Dermis microvascular lymphatic vessel endothelial cell (primary cell): Measurements from ENCODE around the gene ZNF519. TPM values are rescaled to one million over a fixed set of nuclear protein-coding genes. Genes with fewer than 3 reads are reported as not detected.

Experiments used
- DNase-seq, 2 donors: peaks; one replicate each; pipeline versions ENCODE4 v3.0.0 to v3.0.0-alpha.2; 2010; ENCODE audit warnings: low read depth in 2 of 2
- total RNA-seq: library from RNA; depleted of rRNA; stranded (reverse); fragments of >200 nt; gene quantifications from 2 replicates; pipeline ENCODE4 v1.2.1, GENCODE V29; 2014

The ZNF519 gene
- total RNA-seq, 1 donor from 2014 or later, result 3.1 TPM

DNA sequence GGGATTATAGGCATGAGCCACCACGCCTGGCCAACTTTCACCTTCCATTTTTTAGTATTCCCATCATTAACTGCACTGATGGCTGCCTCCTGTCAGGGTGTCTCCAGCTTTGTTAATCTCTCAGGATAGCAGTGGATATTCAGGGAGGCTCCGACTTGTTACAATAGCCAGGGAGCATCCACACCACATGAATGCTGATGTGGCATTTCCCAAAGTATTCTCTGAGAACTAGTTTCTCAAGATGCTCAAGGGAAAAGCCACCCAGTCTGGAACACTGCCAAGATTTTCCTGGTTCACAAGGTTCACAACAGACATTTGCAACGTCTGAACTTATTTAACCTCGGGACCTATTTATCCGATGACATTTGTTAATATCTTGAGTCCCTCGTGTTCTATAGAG lies 33.8 kb downstream of the ZNF519 start:
- no peak for DNase-seq

- DNase-seq, result no peak
Observed at GRCh38 chr18:14097761-14098160, 34.5 kb downstream of the ZNF519 start.

- no peak for DNase-seq
Observed at GRCh38 chr18:14093307-14093915, 38.8 kb downstream of the ZNF519 start.

DNA sequence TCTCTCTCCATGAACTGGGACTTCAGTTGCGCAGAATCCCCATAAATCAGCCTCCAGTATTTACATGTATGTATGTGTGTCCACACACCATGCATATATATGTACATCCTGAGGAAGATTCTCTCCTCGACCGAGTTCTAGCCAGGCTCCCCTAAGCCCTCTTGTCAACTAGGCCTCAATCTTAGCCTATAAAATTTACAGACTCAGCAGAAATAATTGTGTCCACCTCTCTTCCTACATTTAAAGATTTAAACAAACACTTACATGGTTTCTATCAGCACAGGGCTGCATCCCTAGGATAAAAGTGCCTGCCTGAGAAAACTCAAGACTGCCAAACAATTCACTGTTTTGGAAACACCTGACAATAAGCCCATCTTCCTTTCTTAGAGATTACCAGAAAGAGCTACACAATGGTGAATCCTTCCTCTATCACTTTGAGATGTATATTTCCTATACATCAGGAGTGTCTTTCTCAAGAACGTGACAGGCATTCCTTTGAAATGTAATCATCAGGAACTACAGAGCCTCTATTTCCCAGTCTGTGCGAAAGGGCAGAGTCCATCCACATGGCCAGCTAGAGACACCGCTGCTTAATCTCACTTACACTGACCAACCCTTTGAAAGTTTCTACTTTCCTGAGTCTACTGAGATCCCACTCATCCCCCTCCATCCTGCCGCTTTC lies 39.5 kb downstream of the ZNF519 start:
- no peak for DNase-seq

DNA sequence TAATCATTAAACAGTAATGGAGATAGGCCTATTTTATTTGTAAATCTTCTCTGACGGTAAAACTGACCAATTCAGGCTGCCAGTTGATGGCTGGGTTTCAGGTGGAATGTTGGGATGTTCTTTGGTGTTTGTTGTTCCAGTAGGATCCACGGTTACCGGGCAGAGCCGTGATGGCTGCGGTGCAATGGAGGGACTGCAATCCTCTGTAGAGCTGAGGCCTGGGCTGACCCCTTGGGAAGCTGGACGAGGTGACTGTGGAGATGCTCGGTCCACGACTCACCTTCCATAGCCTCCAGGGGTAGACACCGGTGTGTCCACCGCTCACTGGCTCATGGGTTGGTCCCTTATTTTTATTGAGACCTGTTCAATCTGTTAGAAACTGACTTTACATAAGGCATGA lies 42.5 kb downstream of the ZNF519 start:
- DNase-seq, result no peak

- no peak for DNase-seq
Observed at GRCh38 chr18:14089191-14089590, 43.0 kb downstream of the ZNF519 start.

DNA sequence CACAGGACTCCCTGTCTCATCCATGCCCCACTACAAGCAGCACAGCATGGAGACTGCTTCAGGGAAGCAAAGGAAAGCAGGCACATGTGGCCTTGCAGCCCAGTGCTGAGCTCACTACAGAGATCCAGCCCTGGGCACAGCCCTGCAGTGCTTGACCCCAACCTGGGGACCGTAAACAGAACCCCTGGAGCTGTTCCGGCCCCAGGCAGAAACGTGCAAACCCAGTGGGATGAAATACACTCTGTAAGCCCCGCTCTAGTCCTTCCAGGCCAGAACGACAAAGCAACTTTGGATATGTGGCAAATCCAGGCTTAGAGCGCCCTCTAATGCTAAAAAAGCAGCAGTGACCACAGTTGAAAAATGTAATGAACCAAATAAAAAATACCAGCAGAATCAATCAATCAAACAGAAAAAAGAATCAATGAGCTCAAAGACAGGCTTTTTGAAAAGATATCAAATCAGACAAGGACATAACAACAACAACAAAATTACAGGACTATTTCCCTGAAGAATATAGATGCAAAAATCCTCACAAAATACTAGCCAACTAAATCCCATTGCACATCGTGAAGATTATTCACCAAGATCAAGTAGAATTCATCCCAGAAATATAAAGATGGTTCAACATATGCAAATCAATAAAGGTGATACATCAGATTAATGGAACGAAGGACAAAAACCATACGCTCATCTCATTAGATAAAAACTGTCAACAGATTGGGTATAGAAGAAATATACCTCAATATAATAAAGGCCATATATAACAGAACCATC lies 45.6 kb downstream of the ZNF519 start:
- DNase-seq, result peak; percentile 28 to 39

DNA sequence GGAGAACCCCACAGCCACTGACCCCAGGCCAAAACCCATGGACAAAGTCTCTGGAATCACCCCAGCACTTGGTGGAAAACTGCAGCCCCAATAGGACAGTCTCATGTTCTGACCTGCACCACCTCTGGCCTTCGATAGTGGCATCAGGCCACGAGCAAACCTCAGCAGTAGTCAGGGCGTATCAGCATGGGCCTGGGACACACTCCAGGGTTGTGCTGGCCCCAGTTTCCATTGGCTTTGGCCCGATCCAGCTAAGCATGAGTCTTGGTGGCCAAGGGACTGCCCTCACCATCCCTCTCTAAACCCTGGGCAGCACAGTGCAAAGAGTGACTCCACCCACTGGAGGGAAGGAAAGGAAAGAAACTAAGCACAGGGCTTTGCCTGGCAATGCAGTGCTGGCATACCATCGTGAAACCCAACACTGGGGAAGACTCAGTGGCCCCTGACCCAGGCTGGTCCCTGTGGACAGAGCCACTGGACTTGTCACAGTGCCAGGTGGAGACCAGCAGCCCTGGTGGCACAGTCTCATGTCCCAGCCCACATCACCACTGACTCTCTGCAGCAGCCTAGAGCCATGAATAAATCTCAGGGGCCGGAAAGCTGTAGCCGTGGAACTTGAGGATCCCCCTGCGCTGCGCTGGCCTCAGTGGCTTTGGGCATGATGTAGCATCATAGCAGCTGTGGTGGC lies 46.3 kb downstream of the ZNF519 start:
- DNase-seq, result no peak

DNA sequence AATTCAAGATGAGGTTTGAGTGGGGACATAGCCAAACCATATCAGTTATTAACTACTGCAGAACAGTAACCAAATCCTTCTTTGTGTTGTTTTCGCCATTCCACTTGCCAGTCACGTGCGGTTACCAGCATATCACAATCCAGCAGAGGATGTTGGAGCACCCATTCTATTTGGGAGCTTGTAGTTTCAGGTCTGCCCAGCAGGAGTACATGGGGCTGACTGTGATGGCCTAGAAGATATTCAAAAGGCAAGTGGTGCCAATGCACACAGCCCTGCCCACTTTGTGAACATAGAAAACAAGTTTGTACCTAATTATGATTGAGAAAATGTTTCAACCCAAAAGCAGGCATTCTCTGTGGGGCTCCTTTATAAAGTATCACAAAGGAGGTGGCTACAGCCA lies 57.0 kb downstream of the ZNF519 start:
- DNase-seq, result no peak

- DNase-seq, result no peak
Observed at GRCh38 chr18:14074187-14074586, 58.0 kb downstream of the ZNF519 start.

DNA sequence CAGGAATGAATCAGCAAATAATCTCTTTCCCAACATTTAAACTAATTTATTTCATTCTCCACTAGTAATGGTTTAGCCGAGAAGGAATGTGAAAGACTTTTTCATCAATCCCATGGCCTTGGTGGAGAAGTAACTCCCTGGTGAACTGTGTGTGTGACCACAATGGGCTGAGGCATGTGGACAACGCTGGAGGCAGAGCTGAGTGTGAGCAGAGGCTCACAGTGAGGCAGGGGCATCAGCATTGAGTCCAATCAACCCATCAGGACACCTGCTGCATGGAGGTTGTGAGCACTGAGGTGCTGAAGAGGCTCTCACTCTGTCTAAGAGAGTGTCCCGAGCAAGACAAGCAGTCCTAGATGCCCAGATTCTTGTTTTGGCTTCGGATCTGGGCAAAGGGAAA lies 78.6 kb downstream of the ZNF519 start:
- DNase-seq, result no peak

Other genes with a start within 250 kb of the ZNF519 start
- not detected in 2 replicates for gene MC2R, start 216.9 kb downstream of the ZNF519 start, total RNA-seq